GM18909 (cell line): ENCODE data around the gene RAX.
"Not testable (repeated sequence)": the region's sequence is repeated elsewhere in the genome, so short reads cannot be mapped to it uniquely, and the experiment has no call there.

ENCODE experiments used
- ATAC-seq: cut with Tn5 transposase; IDR thresholded peaks from one replicate; pipeline ENCODE4 v1.9.1; 2021; ENCODE audit warnings: mild to moderate bottlenecking; ENCODE audit not compliant: unreplicated experiment, poor library complexity

Gene RAX

GRCh38 chr18:59273759-59274532 is 692 bp upstream of the RAX start:
- ATAC-seq: no peak

DNA sequence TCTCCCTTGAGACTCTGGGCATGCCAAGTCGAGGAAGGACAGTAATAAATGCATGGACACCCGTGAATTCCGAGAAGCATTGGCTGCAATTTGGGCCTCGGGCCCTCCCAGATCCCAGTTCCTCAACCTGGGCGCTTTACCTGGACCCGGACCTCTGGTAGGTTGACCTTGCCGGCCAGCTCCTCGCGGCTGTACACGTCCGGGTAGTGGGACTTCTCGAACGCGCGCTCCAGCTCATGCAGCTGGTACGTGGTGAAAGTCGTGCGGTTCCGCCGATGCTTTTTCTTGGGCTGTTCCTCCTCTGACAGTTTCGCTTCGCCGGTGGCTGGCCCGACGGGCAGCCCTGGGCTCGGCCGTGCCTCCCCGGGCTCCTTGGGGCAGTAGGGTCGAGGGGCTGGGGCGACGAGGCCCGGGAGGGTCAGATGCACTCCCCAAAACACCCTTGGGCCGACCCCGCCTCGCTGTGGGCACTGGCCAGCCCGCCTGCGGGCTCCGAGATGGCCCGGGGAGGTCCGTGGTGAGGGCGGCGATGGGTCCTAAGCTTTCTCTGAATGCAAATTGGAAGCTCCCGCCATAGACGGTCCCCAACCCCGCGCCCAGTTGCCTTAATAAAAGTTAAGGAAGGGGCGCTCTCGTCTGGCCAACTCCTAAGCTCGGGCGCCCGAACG is 899 bp downstream of the RAX start:
- ATAC-seq: no peak

GRCh38 chr18:59271606-59272220 is 1.5 kb downstream of the RAX start:
- no peak for ATAC-seq

DNA sequence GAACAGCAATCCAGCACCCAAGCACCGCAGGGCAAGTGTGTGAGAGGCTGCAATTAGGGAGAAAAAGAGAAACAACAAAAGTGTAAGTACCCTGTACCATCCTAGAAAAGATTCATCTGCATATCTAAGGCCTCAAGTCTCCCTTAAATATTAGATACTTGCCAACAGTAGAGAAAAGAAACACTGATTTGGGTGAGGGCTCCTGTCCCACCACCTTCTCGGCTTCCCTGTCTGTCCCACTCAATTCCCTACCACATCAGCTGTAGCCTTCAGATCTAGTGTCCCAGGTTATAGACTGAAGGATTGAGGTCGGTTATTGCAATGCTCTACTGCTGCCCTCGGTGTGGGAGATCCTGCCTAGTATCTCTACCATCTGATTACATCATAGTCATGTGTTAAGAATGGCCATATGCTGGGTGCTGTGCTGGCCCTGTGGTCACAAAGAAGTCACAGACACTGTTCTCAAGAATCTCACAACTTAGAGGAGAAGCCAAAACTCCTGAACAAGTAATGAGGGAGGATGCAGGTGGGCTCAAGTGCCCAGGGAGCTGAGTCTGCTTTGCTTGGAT is 2.5 kb downstream of the RAX start:
- ATAC-seq: no peak

DNA sequence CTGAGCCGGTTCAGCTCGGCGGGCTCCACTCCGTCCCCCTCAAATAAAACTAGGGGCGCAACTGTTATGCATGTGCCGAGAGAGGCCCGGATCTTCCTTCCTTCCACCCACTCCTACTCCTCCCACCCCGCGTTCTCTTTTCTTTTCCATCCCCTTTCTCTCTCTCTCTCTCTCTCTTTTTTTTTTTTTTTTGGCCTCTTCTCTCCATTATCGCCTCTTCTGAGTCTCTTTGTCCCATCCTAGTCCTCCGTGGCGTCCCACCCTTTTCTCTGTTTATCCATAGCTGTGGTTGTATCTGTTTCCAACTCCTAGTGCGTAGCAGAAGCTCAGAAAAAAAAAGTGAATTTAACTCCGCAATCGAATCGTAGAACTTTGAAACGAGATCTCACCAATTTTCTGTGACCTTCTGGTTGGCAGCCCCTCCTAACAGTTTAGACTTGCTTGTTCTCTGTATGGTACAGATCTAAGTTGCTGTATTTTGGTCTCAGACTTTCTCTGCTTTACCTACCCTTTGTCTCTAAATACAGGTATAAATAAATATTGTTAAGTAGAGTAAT is 3.6 kb downstream of the RAX start:
- ATAC-seq: no peak

GRCh38 chr18:59268721-59269562 is 4.3 kb downstream of the RAX start:
- ATAC-seq: peak; percentile 49

GRCh38 chr18:59268127-59268720 is 5.0 kb downstream of the RAX start:
- ATAC-seq: no peak

DNA sequence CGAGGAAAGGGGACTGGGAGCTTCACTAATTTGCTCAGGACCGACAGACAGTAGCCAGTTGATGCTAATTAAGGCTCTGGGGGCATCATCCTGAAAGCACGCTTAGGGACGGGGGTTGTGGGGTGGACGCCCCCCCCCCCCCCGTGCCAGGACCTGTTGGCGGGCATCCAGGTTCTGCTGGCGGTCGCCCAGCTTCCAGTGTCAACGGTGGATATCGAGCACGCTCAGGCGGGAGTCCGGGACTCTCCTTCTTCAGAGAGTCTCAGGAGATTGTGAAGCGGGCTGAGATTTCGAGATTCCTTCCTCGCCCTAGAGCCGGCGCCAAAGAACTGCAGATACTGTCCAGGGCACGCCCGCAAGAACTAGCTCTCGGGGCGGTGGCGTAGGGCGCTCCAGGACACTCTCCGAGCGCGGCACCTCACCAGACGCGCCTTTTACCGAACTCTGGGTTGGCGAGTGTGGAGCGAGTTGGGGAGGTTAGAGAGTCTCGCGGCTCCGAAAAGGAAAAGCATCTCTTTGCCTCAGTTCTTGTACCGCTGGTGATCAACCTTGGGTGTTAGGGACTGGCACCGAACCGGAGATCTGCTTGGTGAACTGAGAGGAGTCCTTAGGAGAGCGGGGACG is 5.6 kb downstream of the RAX start:
- no peak for ATAC-seq

DNA sequence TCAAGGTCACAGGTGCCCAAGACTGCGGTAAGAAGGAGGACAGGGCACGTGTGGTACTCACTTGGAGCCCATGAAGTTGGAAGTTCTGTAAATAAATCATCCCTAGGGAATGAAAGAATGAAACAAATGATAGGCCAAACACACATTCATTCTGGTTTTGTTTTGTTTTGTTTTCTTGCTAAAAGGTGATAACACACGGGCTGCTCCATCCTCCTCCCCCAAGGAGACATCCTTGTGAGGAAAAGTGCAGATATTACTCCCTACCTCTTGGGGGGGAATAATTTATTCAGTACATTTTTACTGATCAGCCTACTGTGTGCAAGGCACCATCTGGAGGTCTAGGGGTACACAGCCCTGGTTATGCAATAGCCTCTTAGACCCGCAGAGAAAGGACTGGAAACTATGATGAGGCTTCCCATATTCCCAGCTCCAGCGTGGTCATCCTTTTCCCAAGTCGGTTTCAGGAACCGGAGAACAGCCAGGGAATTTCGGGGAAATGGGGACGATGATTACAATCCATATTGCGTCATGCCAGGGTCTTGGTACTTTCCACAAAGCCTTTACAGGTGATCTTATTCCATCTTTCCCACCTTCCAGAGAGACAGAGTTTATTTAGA is 6.3 kb downstream of the RAX start:
- no peak for ATAC-seq

DNA sequence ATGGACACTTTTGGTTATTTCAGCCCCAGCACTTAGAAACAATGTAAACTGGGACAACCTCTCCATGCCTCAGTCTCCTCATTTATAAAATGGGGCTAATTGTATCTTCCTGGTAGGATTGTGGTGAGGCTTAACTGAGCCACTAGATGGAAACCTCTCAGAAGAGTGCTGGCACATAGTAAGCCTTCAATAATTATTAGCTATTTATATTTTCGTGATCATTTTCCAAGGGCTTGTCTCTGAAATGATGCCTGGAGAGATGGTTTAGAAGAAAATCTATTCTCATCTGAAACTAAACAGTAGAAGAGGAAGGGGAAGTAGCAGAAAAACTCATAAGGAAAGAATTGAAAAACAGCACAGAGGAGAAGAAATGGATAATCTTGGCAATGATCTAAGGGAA is 6.8 kb downstream of the RAX start:
- ATAC-seq: no peak

GRCh38 chr18:59265974-59266369 is 7.3 kb downstream of the RAX start:
- ATAC-seq: no peak

- ATAC-seq: no peak
Observed at GRCh38 chr18:59265246-59265973, 7.8 kb downstream of the RAX start.

- no peak for ATAC-seq
Observed at GRCh38 chr18:59264651-59265245, 8.5 kb downstream of the RAX start.

DNA sequence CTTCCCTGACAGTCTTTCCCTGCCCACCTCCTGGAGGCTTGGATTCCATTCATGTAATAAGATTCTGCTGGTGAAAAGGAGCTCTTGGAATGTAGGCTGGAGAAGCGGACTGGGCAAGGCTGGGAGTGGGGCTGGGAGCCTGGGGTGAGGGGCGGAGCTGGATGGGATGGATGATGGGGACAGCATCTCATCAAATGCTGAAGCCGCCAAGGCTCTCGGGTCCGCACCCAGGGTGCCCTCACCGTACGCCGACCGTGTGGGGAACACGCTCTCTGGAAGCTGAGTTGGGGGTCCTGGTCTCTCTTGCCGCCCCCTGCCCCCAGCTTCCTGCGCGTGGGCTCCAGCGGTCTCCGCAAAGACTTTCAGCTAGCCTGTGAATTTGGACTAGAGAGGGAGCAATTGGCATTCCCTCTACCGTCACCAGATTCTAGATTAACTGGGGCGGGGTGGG is 9.1 kb downstream of the RAX start:
- ATAC-seq: no peak

DNA sequence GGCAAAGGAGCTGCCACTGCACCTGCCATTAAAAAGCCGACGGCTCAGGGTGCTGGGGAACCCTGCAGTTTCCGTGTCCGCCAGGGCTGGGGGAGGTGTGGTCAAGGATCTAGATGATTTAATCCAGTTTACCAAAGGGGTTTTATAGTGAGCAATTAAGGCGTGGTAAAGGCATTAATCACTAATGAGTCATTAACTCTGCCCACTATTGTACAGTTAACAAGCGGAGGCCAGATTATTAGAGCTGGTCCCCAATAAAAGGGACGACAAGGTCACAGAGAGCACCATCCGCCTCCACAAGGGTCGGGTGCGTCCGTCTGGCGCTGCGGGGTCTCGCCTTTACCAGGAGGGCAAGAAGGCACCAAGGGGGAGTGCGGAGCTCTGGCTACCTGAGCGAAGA is 9.6 kb downstream of the RAX start:
- no peak for ATAC-seq

GRCh38 chr18:59262243-59262642 is 11.0 kb downstream of the RAX start:
- ATAC-seq: not testable (repeated sequence)

- ATAC-seq: not testable (repeated sequence)
Observed at GRCh38 chr18:59261842-59262241, 11.4 kb downstream of the RAX start.

GRCh38 chr18:59255491-59255890 is 17.8 kb downstream of the RAX start:
- ATAC-seq: not testable (repeated sequence)
